ENCODE measurements around the gene RAB7A. TPM values are rescaled to one million over a fixed set of nuclear protein-coding genes. Genes with fewer than 3 reads are reported as not detected.
"Not testable (repeated sequence)": the region's sequence is repeated elsewhere in the genome, so short reads cannot be mapped to it uniquely, and the experiment has no call there.

The RAB7A gene
- total RNA-seq, 4 donors from 2014 or later, result 45.0 to 121 (median 101) TPM

DNA sequence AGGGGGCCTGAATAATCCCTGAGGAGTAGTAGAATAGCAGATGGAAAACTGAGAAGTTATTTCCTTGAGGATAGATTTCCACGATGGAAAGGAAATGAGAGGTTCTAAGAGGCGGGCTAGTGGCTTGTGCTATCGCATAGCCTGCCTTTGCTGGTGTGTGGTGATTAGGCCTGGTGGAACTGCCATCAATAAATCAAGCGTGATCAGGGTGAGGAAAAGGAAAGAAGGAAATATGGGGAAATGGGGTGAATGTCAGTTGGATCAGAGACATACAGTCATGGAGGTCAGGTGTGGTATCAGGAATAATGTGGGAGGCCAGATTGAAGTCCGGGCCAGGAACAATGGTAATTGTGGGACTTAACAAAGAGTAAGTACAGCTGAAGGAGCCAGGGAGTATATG, 104.8 kb downstream of the RAB7A start:
- intact Hi-C loops (cut with DNase I; ENCODE audit: low total_unique reads); H3K36me3 ChIP-seq; H3K27ac ChIP-seq; H3K27me3 ChIP-seq; H3K4me3 ChIP-seq; DNase-seq; H3K4me1 ChIP-seq; H3K9me3 ChIP-seq; in situ Hi-C loops (cut with MboI; ENCODE audit: low pct_ligation_motif_present in 1 of 4, low pct_unique_long_range_greater_than_20kb in 1 of 4, low sequenced_read_pairs in 3 of 4): not testable (repeated sequence)
- WGBS, 2 donors (ENCODE audit: low coverage in 1 of 2), result 93 to 95% methylated on average over 4 to 5 of the region's 5 CpGs

DNA sequence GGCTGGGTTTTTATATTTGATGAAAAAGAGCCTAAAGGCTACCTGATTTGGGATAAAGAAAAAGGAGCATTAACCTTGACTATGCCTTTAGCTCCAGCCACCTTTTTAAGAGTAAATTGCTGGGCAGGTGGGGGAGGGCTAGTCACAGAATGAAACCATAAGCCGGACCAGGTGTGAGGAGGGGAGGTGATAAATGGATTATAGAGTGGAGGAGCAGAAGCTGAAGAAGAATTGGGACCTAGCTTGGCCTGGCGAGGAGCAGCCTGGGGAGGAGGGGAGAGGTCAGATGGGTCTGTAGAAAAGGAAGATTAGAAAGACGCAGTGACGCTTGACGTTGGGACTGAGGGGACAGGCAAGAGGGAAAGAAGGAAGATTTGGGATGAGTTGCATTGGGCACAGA, 107.0 kb downstream of the RAB7A start:
- H3K9me3 ChIP-seq; DNase-seq; H3K4me1 ChIP-seq; intact Hi-C loops (cut with DNase I; ENCODE audit: low total_unique reads); H3K4me3 ChIP-seq; H3K36me3 ChIP-seq; in situ Hi-C loops (cut with MboI; ENCODE audit: low pct_ligation_motif_present in 1 of 4, low pct_unique_long_range_greater_than_20kb in 1 of 4, low sequenced_read_pairs in 3 of 4); H3K27ac ChIP-seq; H3K27me3 ChIP-seq: not testable (repeated sequence)
- WGBS, 2 donors (ENCODE audit: low coverage in 1 of 2), result 79 to 89% methylated on average over 5 of the region's 5 CpGs

DNA sequence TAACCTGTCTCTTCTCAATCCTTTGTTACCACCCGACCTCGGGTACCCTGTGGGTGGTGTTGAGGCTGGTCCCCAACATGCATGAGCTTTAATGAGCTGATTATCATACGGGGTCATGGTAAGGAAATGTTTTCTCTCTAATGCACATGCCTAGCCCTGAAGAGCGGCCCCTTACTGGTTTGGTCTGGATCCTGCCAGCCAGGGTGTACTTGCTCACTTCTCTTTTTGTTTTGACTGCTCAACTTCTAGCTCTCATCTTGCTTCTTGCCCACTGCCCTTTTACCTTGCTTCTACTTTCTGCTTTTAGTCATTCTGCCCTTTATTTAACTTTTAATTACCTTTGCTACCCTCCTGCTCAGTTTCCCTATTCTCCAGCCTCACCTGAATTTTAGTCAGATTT, 109.1 kb downstream of the RAB7A start:
- no peaks in the 10 kb centered on the region for H3K36me3 ChIP-seq
- no peak for DNase-seq
- H3K4me3 ChIP-seq, result no peak overlapping the region
- intact Hi-C loops (cut with DNase I; ENCODE audit: low total_unique reads), result no loop called here
- H3K27me3 ChIP-seq, result no peaks in the 10 kb centered on the region
- no peaks in the 10 kb centered on the region for H3K9me3 ChIP-seq
- TF ChIP-seq EP300 (IDR thresholded peaks at IDR 0.05; ENCODE audit: low read depth), result no peak
- no peak for TF ChIP-seq POLR2A (IDR thresholded peaks at IDR 0.05)
- TF ChIP-seq POLR2AphosphoS5 (IDR thresholded peaks at IDR 0.05), result no peak
- no peaks in the 10 kb centered on the region for H3K4me1 ChIP-seq
- in situ Hi-C loops (cut with MboI; ENCODE audit: low pct_ligation_motif_present in 1 of 4, low pct_unique_long_range_greater_than_20kb in 1 of 4, low sequenced_read_pairs in 3 of 4), result no loop called here
- 80 to 83% methylated on average over 1 to 4 of the region's 4 CpGs for WGBS, 2 donors (ENCODE audit: low coverage in 1 of 2)
- no peak overlapping the region for H3K27ac ChIP-seq

DNA sequence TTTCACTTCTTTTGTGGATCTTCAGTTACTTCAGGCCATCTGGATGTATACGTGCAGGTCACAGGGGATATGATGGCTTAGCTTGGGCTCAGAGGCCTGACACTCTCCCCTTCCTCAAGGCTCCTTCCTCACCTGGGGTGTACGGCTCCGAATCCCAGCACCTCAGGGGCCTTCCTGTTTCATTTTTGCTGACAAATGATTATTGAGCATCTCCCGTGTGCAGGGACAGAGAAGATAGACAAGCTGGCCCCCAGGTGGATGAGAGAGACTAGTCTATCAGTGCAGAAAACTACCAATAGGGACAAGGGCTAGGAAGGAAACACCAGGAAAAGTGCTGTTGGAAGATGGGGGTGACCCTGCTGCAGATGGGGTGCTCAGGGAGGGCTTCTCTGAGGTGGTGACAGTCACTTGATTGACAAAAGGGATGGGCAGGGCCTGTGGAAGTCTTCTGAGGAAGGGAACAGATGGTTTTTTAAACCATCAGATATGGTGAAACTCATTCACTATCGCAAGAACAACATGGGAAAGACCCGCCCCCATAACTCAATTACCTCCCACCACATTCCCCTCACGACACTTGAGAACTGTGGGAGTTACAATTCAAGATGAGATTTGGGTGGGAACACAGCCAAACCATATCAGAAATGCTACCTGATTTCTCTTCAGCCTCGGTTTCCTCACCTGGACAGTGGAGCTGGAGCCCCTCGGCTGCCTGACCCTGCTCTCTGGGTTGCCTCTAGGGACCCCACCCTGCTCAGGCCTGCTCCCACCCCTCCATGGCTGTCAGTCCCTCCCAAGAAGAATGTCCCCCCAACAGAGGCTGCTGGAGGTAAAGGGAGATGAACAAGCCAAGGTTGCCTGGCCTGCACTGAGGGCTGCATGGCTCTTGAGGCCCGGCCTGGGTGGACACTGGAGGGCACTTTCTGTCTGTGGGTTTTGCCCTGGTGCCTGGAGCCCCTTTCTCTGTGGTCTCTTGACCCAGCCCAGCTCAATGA, 116.2 kb downstream of the RAB7A start:
- no peak for TF ChIP-seq EP300 (IDR thresholded peaks at IDR 0.05; ENCODE audit: low read depth)
- TF ChIP-seq POLR2AphosphoS5 (IDR thresholded peaks at IDR 0.05), result no peak
- no peak for TF ChIP-seq POLR2A (IDR thresholded peaks at IDR 0.05)
- TF ChIP-seq, protein P1, sequence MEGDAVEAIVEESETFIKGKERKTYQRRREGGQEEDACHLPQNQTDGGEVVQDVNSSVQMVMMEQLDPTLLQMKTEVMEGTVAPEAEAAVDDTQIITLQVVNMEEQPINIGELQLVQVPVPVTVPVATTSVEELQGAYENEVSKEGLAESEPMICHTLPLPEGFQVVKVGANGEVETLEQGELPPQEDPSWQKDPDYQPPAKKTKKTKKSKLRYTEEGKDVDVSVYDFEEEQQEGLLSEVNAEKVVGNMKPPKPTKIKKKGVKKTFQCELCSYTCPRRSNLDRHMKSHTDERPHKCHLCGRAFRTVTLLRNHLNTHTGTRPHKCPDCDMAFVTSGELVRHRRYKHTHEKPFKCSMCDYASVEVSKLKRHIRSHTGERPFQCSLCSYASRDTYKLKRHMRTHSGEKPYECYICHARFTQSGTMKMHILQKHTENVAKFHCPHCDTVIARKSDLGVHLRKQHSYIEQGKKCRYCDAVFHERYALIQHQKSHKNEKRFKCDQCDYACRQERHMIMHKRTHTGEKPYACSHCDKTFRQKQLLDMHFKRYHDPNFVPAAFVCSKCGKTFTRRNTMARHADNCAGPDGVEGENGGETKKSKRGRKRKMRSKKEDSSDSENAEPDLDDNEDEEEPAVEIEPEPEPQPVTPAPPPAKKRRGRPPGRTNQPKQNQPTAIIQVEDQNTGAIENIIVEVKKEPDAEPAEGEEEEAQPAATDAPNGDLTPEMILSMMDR (IDR thresholded peaks at IDR 0.05), result no peak
- no peaks in the 10 kb centered on the region for H3K27me3 ChIP-seq
- in situ Hi-C loops (cut with MboI; ENCODE audit: low pct_ligation_motif_present in 1 of 4, low pct_unique_long_range_greater_than_20kb in 1 of 4, low sequenced_read_pairs in 3 of 4), result no loop called here
- intact Hi-C loops (cut with DNase I; ENCODE audit: low total_unique reads), result no loop called here
- no peaks in the 10 kb centered on the region for H3K36me3 ChIP-seq
- no peak overlapping the region for H3K4me3 ChIP-seq
- 80 to 87% methylated on average over 1 to 9 of the region's 10 CpGs for WGBS, 2 donors (ENCODE audit: low coverage in 1 of 2)
- peaks cover 3 to 16% (median 13%) of the 10 kb centered on the region in 4 donors for H3K4me1 ChIP-seq
- H3K27ac ChIP-seq, result no peak overlapping the region
- DNase-seq, result no peak
- H3K9me3 ChIP-seq, result no peaks in the 10 kb centered on the region

DNA sequence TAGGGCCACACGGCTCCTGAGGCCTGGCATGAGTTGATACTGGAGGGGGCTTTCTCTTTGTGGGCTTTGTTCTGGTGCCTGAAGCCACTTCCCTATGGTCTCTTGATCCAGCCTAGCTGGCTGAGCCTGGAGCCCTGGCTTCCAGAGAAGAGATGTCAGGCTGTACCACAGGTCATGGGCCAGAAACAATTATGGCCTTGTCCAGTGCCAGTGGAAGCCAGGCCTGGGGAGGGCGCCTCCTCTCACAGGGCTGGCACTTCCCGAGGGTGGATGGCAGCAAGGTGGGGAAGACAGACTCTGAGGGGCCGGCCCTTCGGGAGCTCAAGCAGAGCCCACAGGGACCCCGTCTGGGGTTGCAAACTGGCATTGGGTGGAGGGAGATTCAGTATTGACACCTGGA, 118.5 kb downstream of the RAB7A start:
- no peaks in the 10 kb centered on the region for H3K36me3 ChIP-seq
- no peak overlapping the region for H3K27ac ChIP-seq
- no peaks in the 10 kb centered on the region for H3K9me3 ChIP-seq
- H3K4me3 ChIP-seq, result no peak overlapping the region
- DNase-seq, result no peak
- TF ChIP-seq POLR2A (IDR thresholded peaks at IDR 0.05), result no peak
- TF ChIP-seq, protein P1 (IDR thresholded peaks at IDR 0.05), result no peak
- TF ChIP-seq EP300 (IDR thresholded peaks at IDR 0.05; ENCODE audit: low read depth), result no peak
- no peak for TF ChIP-seq POLR2AphosphoS5 (IDR thresholded peaks at IDR 0.05)
- H3K4me1 ChIP-seq, result peaks cover 3 to 16% (median 13%) of the 10 kb centered on the region in 4 donors
- H3K27me3 ChIP-seq, result no peaks in the 10 kb centered on the region
- intact Hi-C loops (cut with DNase I; ENCODE audit: low total_unique reads) (no loop called here), in situ Hi-C loops (cut with MboI; ENCODE audit: low pct_ligation_motif_present in 1 of 4, low pct_unique_long_range_greater_than_20kb in 1 of 4, low sequenced_read_pairs in 3 of 4) (no loop called here)
- WGBS, 2 donors (ENCODE audit: low coverage in 1 of 2), result 97% methylated on average over 6 of the region's 6 CpGs; no CpG with 5 or more reads in 1 of the 2 donors
